ENCODE measurements around the gene OLIG1. TPM values are rescaled to one million over a fixed set of nuclear protein-coding genes. Genes with fewer than 3 reads are reported as not detected.

The OLIG1 gene
- total and polyA plus RNA-seq, 10 of the 15 experiments (the other 5 are each of a cell fraction or from before 2014, with no cell fraction given): not detected

GRCh38 chr21:33035147-33035546, 34.8 kb upstream of the OLIG1 start:
- H3K9me3 ChIP-seq (replicated peaks; ENCODE audit: control insufficient read depth, insufficient read depth, low read length): no peaks in the 10 kb centered on the region
- intact Hi-C loops (cut with micrococcal nuclease; ENCODE audit: unreplicated experiment) (no loop called here), in situ Hi-C loops (cut with MboI) (no loop called here)
- H3K79me2 ChIP-seq (ENCODE audit: control insufficient read depth, insufficient read depth, low read length): no peaks in the 10 kb centered on the region
- WGBS (ENCODE audit: insufficient coverage, insufficient replicate concordance, low lambda C conversion rate, missing lambda C conversion rate): 33% methylated on average over 1 of the region's 1 CpG
- DNase-seq (ENCODE audit: low read depth, low spot score) (no peak), ATAC-seq (no peak), FAIRE-seq (no peak)
- no peak overlapping the region for H3K4me2 ChIP-seq (ENCODE audit: control insufficient read depth, insufficient read depth)
- no peak overlapping the region for H3K27ac ChIP-seq (ENCODE audit: control insufficient read depth, insufficient read depth)
- no peak overlapping the region for H3K9ac ChIP-seq (ENCODE audit: control insufficient read depth, insufficient read depth, low read length)
- no TSS peak for BruUV-seq (replicated peaks)
- TF ChIP-seq HCFC1 (IDR thresholded peaks at IDR 0.05; ENCODE audit: low read length): no peak
- TF ChIP-seq HDAC6 (IDR thresholded peaks at IDR 0.05; ENCODE audit: unreplicated experiment): no peak
- TF ChIP-seq CBX3 (IDR thresholded peaks at IDR 0.05; ENCODE audit: borderline replicate concordance, low read depth): no peak
- no peak for TF ChIP-seq NRF1 (conservative IDR thresholded peaks at IDR 0.05; ENCODE audit: low read depth, low read length)
- no peak for TF ChIP-seq ZBTB4 (CRISPR knock-in tag; IDR thresholded peaks at IDR 0.05)
- TF ChIP-seq SIN3A (IDR thresholded peaks at IDR 0.05; ENCODE audit: low read depth, low read length): no peak
- no peak for TF ChIP-seq BACH1 (IDR thresholded peaks at IDR 0.05; ENCODE audit: borderline replicate concordance)
- no peaks in the 10 kb centered on the region for H4K20me1 ChIP-seq (ENCODE audit: control insufficient read depth, insufficient read depth)
- H3K27me3 ChIP-seq (replicated peaks in 1 of 2; ENCODE audit: control insufficient read depth in 2 of 2, insufficient read depth in 2 of 2, low read length in 1 of 2): peaks cover 2 to 4% of the 10 kb centered on the region in 2 experiments; a peak in 2 of 4 replicates
- CTCF ChIA-PET: no interaction called here
- no peaks in the 10 kb centered on the region for H3K36me3 ChIP-seq (ENCODE audit: control insufficient read depth in 2 of 2, insufficient read depth in 2 of 2, low read length in 1 of 2)
- RAD21 ChIA-PET (ENCODE audit: unreplicated experiment): no interaction called here
- POLR2A ChIA-PET: no interaction called here
- no peak overlapping the region for H3K4me3 ChIP-seq
- no peaks in the 10 kb centered on the region for H3K4me1 ChIP-seq (ENCODE audit: control insufficient read depth, insufficient read depth, low read length)
- no peak overlapping the region for H2AFZ ChIP-seq (ENCODE audit: control insufficient read depth, low read depth, low read length)
- SMC1A ChIA-PET (ENCODE audit: uncharacterized antibody, unreplicated experiment): no interaction called here
